BE2C (cell line): ENCODE measurements around the gene BMPER.

ENCODE experiments used
- DNase-seq: peaks from one replicate; pipeline ENCODE4 v3.0.0-alpha.2; 2020
- H3K27me3 ChIP-seq: fragments of 250-450 bp; sonication (Bioruptor Pico); 2 replicates; pipeline ENCODE4 v1.5.1; 2020; ENCODE audit warnings: mild to moderate bottlenecking
- H3K36me3 ChIP-seq: fragments of 250-450 bp; sonication (Bioruptor Pico); 2 replicates; pipeline ENCODE4 v1.5.1; 2020; ENCODE audit warnings: mild to moderate bottlenecking
- H3K4me1 ChIP-seq: fragments of 250-450 bp; sonication (Bioruptor Pico); 2 replicates; pipeline ENCODE4 v1.5.1; 2020
- H3K4me3 ChIP-seq: 2 replicates; pipeline ENCODE4 v1.5.1; 2011; ENCODE audit warnings: low read depth, low read length
- H3K9me3 ChIP-seq: fragments of 250-450 bp; sonication (Bioruptor Pico); 2 replicates; pipeline ENCODE4 v1.5.1; 2020
- TF ChIP-seq, protein P1 (sequence below): IDR thresholded peaks from 2 replicates; pipeline ENCODE4 v1.5.1; 2012; ENCODE audit warnings: mild to moderate bottlenecking, low read depth, low read length

Gene BMPER

DNA sequence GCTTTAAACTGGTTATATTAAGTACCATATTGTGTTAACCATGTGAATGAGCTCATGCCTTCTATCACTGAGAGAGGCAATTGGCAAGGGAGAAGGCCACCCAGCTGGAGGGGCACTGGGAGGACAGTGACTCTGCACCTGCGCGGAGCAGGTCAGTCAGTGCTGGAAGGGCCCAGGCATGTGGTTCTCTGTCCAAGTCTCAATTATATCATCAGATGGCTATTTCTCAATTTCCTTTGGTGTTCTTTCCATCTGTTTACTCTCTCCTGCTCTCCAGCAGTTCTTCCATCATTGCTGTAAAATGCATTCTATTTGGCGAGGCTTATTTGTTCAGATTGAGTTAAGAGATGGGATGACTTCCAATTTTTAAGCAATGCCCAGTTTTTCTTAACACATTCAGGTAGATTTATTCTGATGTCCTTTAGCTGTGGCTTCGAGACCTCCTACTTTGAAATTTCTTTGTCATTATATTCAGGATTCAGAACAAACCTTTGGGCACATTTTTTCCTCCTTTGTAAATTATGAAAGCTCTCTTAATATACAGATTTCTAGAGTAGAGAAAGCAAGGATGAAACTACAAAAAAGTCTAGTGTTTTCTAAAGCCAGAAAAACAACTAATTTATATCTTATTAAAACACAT is 159.3 kb downstream of the BMPER start:
- no peak for DNase-seq
- Histone ChIP-seq H3K4me3 (no peak overlapping the region), H3K27me3 (no peaks in the 10 kb centered on the region), H3K9me3 (no peaks in the 10 kb centered on the region), H3K36me3 (no peaks in the 10 kb centered on the region), H3K4me1 (no peaks in the 10 kb centered on the region)
- TF ChIP-seq, protein P1, sequence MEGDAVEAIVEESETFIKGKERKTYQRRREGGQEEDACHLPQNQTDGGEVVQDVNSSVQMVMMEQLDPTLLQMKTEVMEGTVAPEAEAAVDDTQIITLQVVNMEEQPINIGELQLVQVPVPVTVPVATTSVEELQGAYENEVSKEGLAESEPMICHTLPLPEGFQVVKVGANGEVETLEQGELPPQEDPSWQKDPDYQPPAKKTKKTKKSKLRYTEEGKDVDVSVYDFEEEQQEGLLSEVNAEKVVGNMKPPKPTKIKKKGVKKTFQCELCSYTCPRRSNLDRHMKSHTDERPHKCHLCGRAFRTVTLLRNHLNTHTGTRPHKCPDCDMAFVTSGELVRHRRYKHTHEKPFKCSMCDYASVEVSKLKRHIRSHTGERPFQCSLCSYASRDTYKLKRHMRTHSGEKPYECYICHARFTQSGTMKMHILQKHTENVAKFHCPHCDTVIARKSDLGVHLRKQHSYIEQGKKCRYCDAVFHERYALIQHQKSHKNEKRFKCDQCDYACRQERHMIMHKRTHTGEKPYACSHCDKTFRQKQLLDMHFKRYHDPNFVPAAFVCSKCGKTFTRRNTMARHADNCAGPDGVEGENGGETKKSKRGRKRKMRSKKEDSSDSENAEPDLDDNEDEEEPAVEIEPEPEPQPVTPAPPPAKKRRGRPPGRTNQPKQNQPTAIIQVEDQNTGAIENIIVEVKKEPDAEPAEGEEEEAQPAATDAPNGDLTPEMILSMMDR: no peak

DNA sequence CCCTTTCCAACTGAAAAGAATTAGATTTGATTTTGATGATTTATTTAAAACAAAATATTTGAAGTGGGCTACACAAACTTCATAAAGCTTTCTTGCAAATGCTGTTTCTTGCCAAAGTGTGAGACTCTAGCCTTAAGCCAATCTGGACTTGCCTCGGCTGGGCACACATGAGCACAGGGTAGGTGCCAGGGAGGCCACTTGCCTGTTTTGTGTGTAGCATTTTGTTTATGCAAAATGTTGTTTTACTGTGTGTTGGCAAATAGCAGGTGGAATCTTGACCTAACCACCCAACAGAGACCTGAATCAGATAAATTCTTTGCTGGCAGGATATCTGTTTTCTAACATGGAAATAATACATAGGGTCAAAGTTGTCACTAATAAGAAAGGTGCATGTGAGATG is 161.1 kb downstream of the BMPER start:
- H3K9me3 ChIP-seq: no peaks in the 10 kb centered on the region
- H3K36me3 ChIP-seq: no peaks in the 10 kb centered on the region
- H3K27me3 ChIP-seq: no peaks in the 10 kb centered on the region
- H3K4me3 ChIP-seq: no peak overlapping the region
- no peak for DNase-seq
- TF ChIP-seq, protein P1: no peak
- no peaks in the 10 kb centered on the region for H3K4me1 ChIP-seq

DNA sequence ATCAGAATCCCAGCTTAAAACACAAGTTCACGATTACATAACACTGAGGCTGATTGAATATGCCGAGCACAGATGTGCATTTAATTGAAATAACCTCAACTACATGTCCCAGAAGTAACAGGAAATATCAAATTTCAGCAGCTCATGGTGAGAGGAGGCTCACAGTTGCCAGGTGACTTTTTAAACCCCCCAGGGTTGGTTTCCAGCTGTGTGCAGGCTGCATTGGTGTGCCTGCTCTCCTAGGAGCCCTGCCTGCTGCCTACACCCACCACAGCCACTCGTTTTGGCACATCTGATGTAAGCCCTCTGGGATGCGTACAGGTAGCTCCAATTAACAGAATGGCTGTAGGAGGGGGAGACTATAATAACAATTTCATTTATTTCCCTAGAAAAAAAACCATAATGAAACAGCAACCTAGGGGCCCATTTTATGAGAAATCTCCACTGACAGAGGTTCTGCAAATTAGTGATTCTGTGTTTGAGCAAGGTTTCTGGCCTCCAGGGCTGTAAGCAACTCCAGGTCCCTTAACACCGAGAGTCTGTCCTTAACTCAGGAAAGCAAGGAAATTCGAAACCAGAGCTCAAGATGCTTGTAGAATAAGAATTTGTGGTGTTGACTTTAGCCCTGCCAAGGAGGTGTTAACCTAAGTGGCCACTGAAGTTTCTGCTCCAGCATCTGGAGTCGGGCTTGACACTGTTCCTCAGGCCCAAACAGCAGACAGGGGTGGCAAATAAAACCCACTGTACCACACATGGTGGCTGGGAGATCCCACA is 161.9 kb downstream of the BMPER start:
- no peak for DNase-seq
- H3K27me3 ChIP-seq: no peaks in the 10 kb centered on the region
- H3K4me3 ChIP-seq: no peak overlapping the region
- TF ChIP-seq, protein P1: no peak
- no peaks in the 10 kb centered on the region for H3K9me3 ChIP-seq
- no peaks in the 10 kb centered on the region for H3K36me3 ChIP-seq
- no peaks in the 10 kb centered on the region for H3K4me1 ChIP-seq

DNA sequence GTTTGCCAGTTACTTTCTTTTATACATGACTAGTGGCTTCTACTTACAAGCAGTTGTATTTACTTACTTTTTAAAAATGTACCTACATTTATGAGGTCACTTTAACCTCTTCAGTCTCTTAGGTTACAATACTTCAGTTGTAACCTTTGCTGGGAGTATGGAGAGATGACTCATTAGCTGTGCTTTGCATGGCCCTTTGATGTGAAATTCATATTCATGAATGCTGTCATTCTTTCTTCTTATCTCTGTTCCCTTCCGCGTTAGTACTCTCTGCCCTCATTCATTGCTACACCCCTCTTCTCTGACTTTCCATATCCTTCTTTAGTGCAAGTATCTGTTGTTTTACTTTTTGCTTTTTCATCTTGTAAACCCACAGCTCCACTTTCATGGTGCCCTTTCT is 164.3 kb downstream of the BMPER start:
- H3K4me1 ChIP-seq: no peaks in the 10 kb centered on the region
- H3K4me3 ChIP-seq: no peak overlapping the region
- no peaks in the 10 kb centered on the region for H3K36me3 ChIP-seq
- no peaks in the 10 kb centered on the region for H3K27me3 ChIP-seq
- H3K9me3 ChIP-seq: no peaks in the 10 kb centered on the region
- no peak for DNase-seq
- TF ChIP-seq, protein P1: no peak

DNA sequence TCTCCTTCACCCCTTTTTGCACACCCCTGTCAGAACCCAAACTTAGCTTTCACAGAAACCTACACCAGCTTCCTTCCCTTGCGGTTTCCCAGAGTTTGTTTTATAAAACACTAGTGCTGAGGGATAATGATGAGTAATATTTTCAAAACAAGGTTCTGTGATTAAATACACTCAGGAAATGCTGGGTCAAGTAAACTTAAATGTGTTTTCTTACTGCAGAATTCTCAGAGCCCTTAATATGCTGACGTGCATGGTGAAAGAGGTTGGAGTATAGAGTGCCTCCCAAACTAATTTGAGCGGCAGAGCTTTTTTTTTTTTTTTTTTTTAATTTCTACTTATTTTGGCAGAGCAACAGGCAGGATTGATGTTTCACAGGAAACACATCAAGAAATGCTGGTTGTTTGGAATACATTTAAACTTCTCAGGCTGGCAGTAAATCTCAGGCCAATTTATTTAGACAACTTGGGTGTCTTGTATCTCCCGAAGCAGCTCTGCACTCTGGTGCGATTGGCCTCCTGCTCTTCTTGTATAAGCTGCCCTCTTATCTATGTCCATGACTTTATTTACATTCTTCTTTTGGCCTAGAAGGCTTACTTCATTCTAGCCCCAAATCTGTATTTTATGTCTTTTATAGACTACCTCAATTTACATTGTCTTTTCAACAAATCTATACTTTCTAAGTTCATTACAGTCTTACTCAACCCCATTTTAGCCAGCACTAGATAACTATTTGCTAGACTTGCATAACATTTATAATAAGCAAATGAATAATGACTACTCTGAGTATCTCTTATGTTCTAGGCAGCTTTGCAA is 165.4 kb downstream of the BMPER start:
- TF ChIP-seq, protein P1: no peak
- no peak for DNase-seq
- no peaks in the 10 kb centered on the region for H3K4me1 ChIP-seq
- H3K36me3 ChIP-seq: no peaks in the 10 kb centered on the region
- no peak overlapping the region for H3K4me3 ChIP-seq
- no peaks in the 10 kb centered on the region for H3K27me3 ChIP-seq
- no peaks in the 10 kb centered on the region for H3K9me3 ChIP-seq
